Frontal cortex (tissue), 4 donors: ENCODE data around the gene KIAA0513. TPM values are rescaled to one million over a fixed set of nuclear protein-coding genes. Genes with fewer than 3 reads are reported as not detected.
A peak's percentile ranks its signal among the peaks of the same experiment; 100 is the strongest.

Source experiments
- DNase-seq, 2 donors: peaks; one replicate each; pipeline ENCODE4 v3.0.0; 2012; ENCODE audit warnings: low spot score in 2 of 2
- FAIRE-seq: peaks from 2 replicates; lab custom pipeline; 2012; peaks lifted over from hg19 to GRCh38; lab: Jason Lieb, UNC
- total RNA-seq: library from RNA; depleted of rRNA; stranded (reverse); fragments of >200 nt; gene quantifications from one replicate; pipeline ENCODE4 v1.2.3, GENCODE V29; 2014
- donor health status: control.
- donor health status: control.
- donor health status: control.

KIAA0513 gene
- total RNA-seq, 1 donor from 2014 or later = 55.8 TPM

DNA sequence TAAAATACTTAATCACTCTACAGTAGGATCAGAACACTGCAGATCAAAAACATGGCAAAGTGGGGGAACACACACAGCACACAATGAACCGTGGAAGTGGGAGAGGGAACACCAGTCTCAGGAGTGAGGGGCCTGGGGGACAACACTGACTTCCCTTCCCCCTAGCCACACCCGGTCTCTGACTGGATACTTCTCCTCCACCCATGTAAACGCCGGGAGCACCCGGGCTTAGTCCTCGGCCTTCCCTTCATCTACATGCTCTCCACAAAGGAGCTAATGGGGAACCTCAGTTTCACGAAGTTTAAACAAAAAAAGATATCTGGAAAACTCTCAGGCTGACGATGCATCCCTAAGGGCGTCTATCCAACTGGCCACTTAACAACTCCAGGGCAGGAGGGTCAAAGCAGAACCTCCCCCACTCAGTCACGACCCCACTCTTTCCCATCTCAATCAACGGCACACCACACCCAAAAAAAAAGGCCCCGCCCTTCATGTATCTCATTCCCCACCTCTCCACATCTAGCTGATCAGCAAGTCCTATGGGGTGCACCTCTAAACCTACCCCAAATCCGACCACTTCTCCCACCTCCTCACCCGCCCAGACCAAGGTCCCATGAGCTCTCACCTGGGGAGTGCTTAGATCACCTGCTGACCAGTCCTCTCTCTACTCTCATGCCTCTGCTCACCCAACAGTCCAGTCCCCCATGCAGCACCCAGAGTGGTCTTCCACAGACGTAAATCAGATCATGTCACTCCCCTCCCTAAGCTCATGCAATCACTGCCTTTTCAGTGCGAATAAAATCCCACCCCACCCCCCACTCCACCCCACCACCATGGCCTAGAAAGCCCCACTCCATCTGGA lies 23.6 kb upstream of the KIAA0513 start:
- no peak for FAIRE-seq
- no peak for DNase-seq

GRCh38 chr16:85004587-85005205 lies 22.9 kb upstream of the KIAA0513 start:
- no peak for FAIRE-seq

GRCh38 chr16:85005285-85006069 lies 22.1 kb upstream of the KIAA0513 start:
- DNase-seq = no peak
- FAIRE-seq = no peak

More at GRCh38 chr16:85004587-85005205, 22.9 kb upstream of the KIAA0513 start:
- DNase-seq = no peak

- FAIRE-seq (no peak), DNase-seq (no peak)
Measured at GRCh38 chr16:85006639-85007038, 21.0 kb upstream of the KIAA0513 start.

GRCh38 chr16:85007496-85008214 lies 19.9 kb upstream of the KIAA0513 start:
- DNase-seq (no peak), FAIRE-seq (no peak)

GRCh38 chr16:85008271-85008670 lies 19.3 kb upstream of the KIAA0513 start:
- FAIRE-seq (no peak), DNase-seq (no peak)

GRCh38 chr16:85010446-85010930 lies 17.1 kb upstream of the KIAA0513 start:
- DNase-seq (no peak), FAIRE-seq (no peak)

DNA sequence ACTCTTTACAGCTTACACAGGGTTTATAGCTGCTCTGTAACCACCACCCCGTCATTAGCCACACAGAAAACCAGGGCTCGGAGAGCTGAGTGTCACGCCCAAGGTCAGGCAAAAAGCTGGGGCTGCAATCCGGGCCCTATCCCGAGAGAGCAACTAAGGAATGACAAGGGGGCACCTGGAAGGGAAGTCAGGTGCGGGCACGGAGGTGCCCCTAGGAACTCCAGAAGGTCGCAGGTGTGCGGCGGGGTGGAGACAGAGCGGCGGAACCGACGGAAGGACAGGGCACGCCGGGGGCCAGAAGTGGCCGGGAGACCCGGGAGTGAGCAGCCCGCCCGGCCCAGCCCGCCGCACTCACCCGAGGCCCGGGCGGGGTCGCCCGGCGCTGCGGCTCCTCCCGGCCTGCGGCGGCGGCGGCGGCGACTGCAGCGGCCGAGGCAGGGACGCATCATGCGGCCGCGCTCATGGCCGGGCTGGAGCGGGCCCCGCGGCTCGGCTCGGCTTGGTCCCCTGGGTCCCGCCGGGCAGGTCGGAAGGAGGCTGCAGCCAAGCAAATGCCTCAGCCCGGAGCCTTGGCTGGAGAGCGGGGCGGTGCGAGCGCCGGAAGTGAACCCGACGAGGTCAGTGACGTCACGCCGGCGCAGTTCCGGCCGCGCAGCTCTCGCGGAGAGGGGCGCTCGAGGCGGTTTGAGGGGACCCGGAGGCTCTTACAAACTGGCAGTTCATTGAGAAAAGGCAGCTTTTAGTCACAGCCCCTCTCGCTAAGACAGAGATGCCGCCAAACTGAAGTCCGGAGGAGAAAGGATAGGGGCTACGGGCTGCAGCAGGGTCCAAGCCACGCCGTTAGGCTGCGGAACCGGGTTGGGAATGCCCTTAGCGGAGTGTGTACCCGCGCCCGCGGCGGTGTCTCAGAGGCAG lies 16.4 kb upstream of the KIAA0513 start, which contains the start of gene ZDHHC7:
ZDHHC7 (minus strand) TSS at position 605 of the 915 bp plus-strand sequence. CDS start 20,917 bp downstream, outside the sequence.
- DNase-seq = peak; percentile 96
- no peak for FAIRE-seq

- FAIRE-seq (no peak), DNase-seq (no peak)
Measured at GRCh38 chr16:85011846-85012284, 15.7 kb upstream of the KIAA0513 start.

- FAIRE-seq (no peak), DNase-seq (no peak)
Measured at GRCh38 chr16:85014311-85014710, 13.3 kb upstream of the KIAA0513 start.

DNA sequence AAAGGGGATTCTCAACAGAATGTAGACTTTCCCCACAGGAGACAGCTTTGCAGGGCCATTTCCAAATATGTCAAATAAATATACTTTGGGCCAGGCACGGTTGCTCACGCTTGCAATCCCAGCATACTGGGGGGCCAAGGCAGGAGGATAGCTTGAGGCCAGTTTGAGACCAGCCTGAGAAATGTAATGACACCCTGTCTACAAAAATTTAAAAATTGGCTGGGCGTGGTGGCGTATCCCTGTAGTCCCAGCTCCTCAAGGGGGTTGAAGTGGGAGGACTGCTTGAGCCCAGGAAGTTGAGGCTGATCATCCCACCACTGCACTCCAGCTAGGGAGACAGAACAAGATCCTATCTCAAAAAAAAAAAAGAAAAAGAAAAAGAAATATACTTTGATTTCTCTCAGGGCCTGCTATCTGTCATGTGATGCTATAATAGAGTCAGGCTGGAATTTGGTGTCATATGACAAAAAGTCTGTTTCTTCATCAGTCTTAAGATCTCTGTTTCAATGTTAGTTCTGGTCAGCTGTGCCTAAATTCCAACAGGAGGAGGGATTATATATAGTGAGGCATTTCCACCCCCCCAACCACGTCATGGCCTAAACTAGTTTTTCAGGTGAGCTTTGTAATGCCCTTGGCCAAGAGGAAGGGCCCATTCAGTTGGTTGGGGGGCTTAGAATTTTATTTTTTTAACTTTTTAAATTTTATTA lies 12.0 kb upstream of the KIAA0513 start:
- FAIRE-seq = no peak
- no peak for DNase-seq

GRCh38 chr16:85017151-85017550 lies 10.4 kb upstream of the KIAA0513 start:
- no peak for DNase-seq
- FAIRE-seq = no peak

DNA sequence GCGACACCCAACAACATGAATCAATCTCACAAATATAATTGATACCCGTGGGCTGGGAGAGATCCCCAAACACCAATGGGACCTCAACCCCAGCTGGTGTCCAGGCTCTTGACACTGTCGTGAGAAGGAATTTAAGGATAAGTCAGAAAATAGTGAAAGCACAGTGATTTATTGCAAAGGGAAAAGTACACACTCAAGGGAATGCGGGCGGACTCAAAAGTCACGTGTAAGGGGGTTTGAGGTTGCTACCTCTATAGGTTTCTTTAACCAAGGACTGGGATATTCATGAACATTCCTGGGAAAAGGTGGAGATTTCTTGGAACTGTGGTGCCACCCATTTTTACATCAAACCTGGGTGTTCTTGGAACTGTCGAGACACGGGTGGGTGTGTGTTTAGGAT lies 10.0 kb upstream of the KIAA0513 start:
- DNase-seq = no peak
- no peak for FAIRE-seq

GRCh38 chr16:85018529-85019236 lies 8.9 kb upstream of the KIAA0513 start:
- FAIRE-seq (no peak), DNase-seq (no peak)

GRCh38 chr16:85019659-85020245 lies 7.8 kb upstream of the KIAA0513 start:
- DNase-seq (no peak), FAIRE-seq (no peak)

- no peak for FAIRE-seq
- no peak for DNase-seq
Measured at GRCh38 chr16:85025781-85026653, 1.6 kb upstream of the KIAA0513 start.
